Dendritic cell treated with granulocyte-macrophage colony-stimulating factor and Interleukin-4, amounts not matched to agents 40 ng/mL and 50 ng/mL, for 4 days (primary cell): ENCODE measurements around the gene SIAH1.
"Not testable (repeated sequence)": the region's sequence is repeated elsewhere in the genome, so short reads cannot be mapped to it uniquely, and the experiment has no call there.

Source experiments
- H3K27ac Mint-ChIP-seq: one replicate; pipeline ENCODE4 v1.8.0; 2022; ENCODE audit warnings: mild to moderate bottlenecking, mixed read lengths
- H3K27me3 Mint-ChIP-seq: one replicate; pipeline ENCODE4 v1.8.0; 2022; ENCODE audit warnings: mild to moderate bottlenecking, mixed read lengths
- H3K36me3 Mint-ChIP-seq: one replicate; pipeline ENCODE4 v1.8.0; 2022; ENCODE audit warnings: low read depth, mixed read lengths
- H3K4me1 Mint-ChIP-seq: one replicate; pipeline ENCODE4 v1.8.0; 2022; ENCODE audit warnings: low read depth, mixed read lengths
- H3K4me3 Mint-ChIP-seq: one replicate; pipeline ENCODE4 v1.8.0; 2022; ENCODE audit warnings: mild to moderate bottlenecking, moderate library complexity, mixed read lengths
- H3K9me3 Mint-ChIP-seq: one replicate; pipeline ENCODE4 v1.8.0; 2022; ENCODE audit warnings: mixed read lengths
- intact Hi-C: fragments of 100-400 bp; cut with micrococcal nuclease; formaldehyde crosslinking; loops from one replicate; pipeline ENCODE4 v1.15.0; 2022

SIAH1 gene

GRCh38 chr16:48409839-48410632 is 24.8 kb upstream of the SIAH1 start:
- H3K4me1 Mint-ChIP-seq, result peaks cover 37% of the 10 kb centered on the region
- H3K36me3 Mint-ChIP-seq, result no peaks in the 10 kb centered on the region
- peaks cover 1% of the 10 kb centered on the region for H3K27me3 Mint-ChIP-seq
- H3K4me3 Mint-ChIP-seq, result no peak overlapping the region
- H3K9me3 Mint-ChIP-seq, result no peaks in the 10 kb centered on the region
- intact Hi-C loops, result loop anchor here (5.0 kb wide), 1 partner anchor 37 kb away; no protein-coding TSS in a partner anchor
- peak overlapping the region; percentile 57 for H3K27ac Mint-ChIP-seq

- Mint-ChIP-seq H3K4me3 (no peak overlapping the region), H3K27ac (no peak overlapping the region), H3K4me1 (peaks cover 32% of the 10 kb centered on the region), H3K9me3 (no peaks in the 10 kb centered on the region), H3K36me3 (no peaks in the 10 kb centered on the region), H3K27me3 (no peaks in the 10 kb centered on the region)
- intact Hi-C loops, result loop anchor here (5.0 kb wide), 1 partner anchor 39 kb away; no protein-coding TSS in a partner anchor
Observed at GRCh38 chr16:48408688-48409087, 23.5 kb upstream of the SIAH1 start.

GRCh38 chr16:48405907-48406306 is 20.7 kb upstream of the SIAH1 start:
- no peak overlapping the region for H3K4me3 Mint-ChIP-seq
- intact Hi-C loops, result loop anchor here (5.0 kb wide), 1 partner anchor 41 kb away; no protein-coding TSS in a partner anchor
- H3K27me3 Mint-ChIP-seq, result no peaks in the 10 kb centered on the region
- no peaks in the 10 kb centered on the region for H3K36me3 Mint-ChIP-seq
- H3K9me3 Mint-ChIP-seq, result no peaks in the 10 kb centered on the region
- H3K4me1 Mint-ChIP-seq, result peaks cover 23% of the 10 kb centered on the region
- no peak overlapping the region for H3K27ac Mint-ChIP-seq

- H3K4me3 Mint-ChIP-seq, result no peak overlapping the region
- H3K27me3 Mint-ChIP-seq, result no peaks in the 10 kb centered on the region
- H3K36me3 Mint-ChIP-seq, result no peaks in the 10 kb centered on the region
- no peaks in the 10 kb centered on the region for H3K9me3 Mint-ChIP-seq
- peaks cover 20% of the 10 kb centered on the region for H3K4me1 Mint-ChIP-seq
- no peak overlapping the region for H3K27ac Mint-ChIP-seq
- intact Hi-C loops, result loop anchor here (5.0 kb wide), 1 partner anchor 42 kb away; no protein-coding TSS in a partner anchor
Observed at GRCh38 chr16:48405153-48405552, 19.9 kb upstream of the SIAH1 start.

- H3K27me3 Mint-ChIP-seq, H3K4me1 Mint-ChIP-seq, H3K36me3 Mint-ChIP-seq, H3K9me3 Mint-ChIP-seq, intact Hi-C loops, H3K27ac Mint-ChIP-seq, H3K4me3 Mint-ChIP-seq: not testable (repeated sequence)
Observed at GRCh38 chr16:48402547-48402946, 17.3 kb upstream of the SIAH1 start.

- H3K4me3 Mint-ChIP-seq, result no peak overlapping the region
- no peaks in the 10 kb centered on the region for H3K27me3 Mint-ChIP-seq
Observed at GRCh38 chr16:48395375-48395774, 10.2 kb upstream of the SIAH1 start.

GRCh38 chr16:48394355-48394703 is 9.1 kb upstream of the SIAH1 start:
- peak overlapping the region; percentile 4 for H3K27ac Mint-ChIP-seq
- no peaks in the 10 kb centered on the region for H3K27me3 Mint-ChIP-seq
- H3K4me3 Mint-ChIP-seq, result no peak overlapping the region
- no peaks in the 10 kb centered on the region for H3K9me3 Mint-ChIP-seq
- intact Hi-C loops, result no loop called here
- H3K36me3 Mint-ChIP-seq, result no peaks in the 10 kb centered on the region
- peaks cover 27% of the 10 kb centered on the region for H3K4me1 Mint-ChIP-seq

More at GRCh38 chr16:48395375-48395774, 10.2 kb upstream of the SIAH1 start:
- no peaks in the 10 kb centered on the region for H3K9me3 Mint-ChIP-seq
- H3K4me1 Mint-ChIP-seq, result peaks cover 27% of the 10 kb centered on the region
- no peaks in the 10 kb centered on the region for H3K36me3 Mint-ChIP-seq
- peak overlapping the region; percentile 34 for H3K27ac Mint-ChIP-seq
- intact Hi-C loops, result no loop called here

GRCh38 chr16:48393485-48394354 is 8.5 kb upstream of the SIAH1 start:
- peak overlapping the region; percentile 4 for H3K27ac Mint-ChIP-seq
- H3K4me1 Mint-ChIP-seq, result peaks cover 29% of the 10 kb centered on the region
- no peaks in the 10 kb centered on the region for H3K9me3 Mint-ChIP-seq
- no peaks in the 10 kb centered on the region for H3K36me3 Mint-ChIP-seq
- H3K4me3 Mint-ChIP-seq, result no peak overlapping the region
- intact Hi-C loops, result no loop called here
- no peaks in the 10 kb centered on the region for H3K27me3 Mint-ChIP-seq

GRCh38 chr16:48392407-48392806 is 7.2 kb upstream of the SIAH1 start:
- Mint-ChIP-seq H3K4me1 (peaks cover 37% of the 10 kb centered on the region), H3K4me3 (no peak overlapping the region), H3K27me3 (no peaks in the 10 kb centered on the region), H3K27ac (no peak overlapping the region), H3K9me3 (no peaks in the 10 kb centered on the region), H3K36me3 (no peaks in the 10 kb centered on the region)
- intact Hi-C loops, result no loop called here

GRCh38 chr16:48386559-48387312 is 1.5 kb upstream of the SIAH1 start:
- intact Hi-C loops, result no loop called here

GRCh38 chr16:48384520-48385252 is 527 bp downstream of the SIAH1 start:
- Mint-ChIP-seq H3K4me1 (peaks cover 62% of the 10 kb centered on the region), H3K36me3 (peaks cover 29% of the 10 kb centered on the region), H3K27me3 (no peaks in the 10 kb centered on the region), H3K27ac (peak overlapping the region; percentile 100), H3K9me3 (no peaks in the 10 kb centered on the region), H3K4me3 (peak overlapping the region; percentile 97)
- intact Hi-C loops, result loop anchor here (2.0 kb wide), 1 partner anchor 152 kb away; no protein-coding TSS in a partner anchor

More at GRCh38 chr16:48386559-48387312, 1.5 kb upstream of the SIAH1 start:
- Mint-ChIP-seq H3K27me3 (no peaks in the 10 kb centered on the region), H3K9me3 (no peaks in the 10 kb centered on the region), H3K36me3 (peaks cover 20% of the 10 kb centered on the region), H3K27ac (peak overlapping the region; percentile 100), H3K4me3 (no peak overlapping the region), H3K4me1 (peaks cover 50% of the 10 kb centered on the region)

GRCh38 chr16:48383877-48384519 is 1.2 kb downstream of the SIAH1 start:
- H3K9me3 Mint-ChIP-seq, result no peaks in the 10 kb centered on the region

More at GRCh38 chr16:48383877-48384519, 1.2 kb downstream of the SIAH1 start:
- Mint-ChIP-seq H3K36me3 (peaks cover 33% of the 10 kb centered on the region), H3K27me3 (no peaks in the 10 kb centered on the region), H3K4me3 (peak overlapping the region; percentile 83), H3K27ac (peak overlapping the region; percentile 94), H3K4me1 (peaks cover 69% of the 10 kb centered on the region)
- intact Hi-C loops, result loop anchor here (2.0 kb wide), 1 partner anchor 153 kb away; no protein-coding TSS in a partner anchor
